Keratinocyte (primary cell): ENCODE measurements around the gene RNF123. TPM values are rescaled to one million over a fixed set of nuclear protein-coding genes. Genes with fewer than 3 reads are reported as not detected.

Experiments used
- DNase-seq: peaks from one replicate; pipeline ENCODE4 v3.0.0-alpha.2; 2011; ENCODE audit warnings: low read depth, missing footprints, low spot score
- FAIRE-seq: peaks from 2 replicates; lab custom pipeline; 2011; peaks lifted over from hg19 to GRCh38; lab: Jason Lieb, UNC
- H2AFZ ChIP-seq: 2 replicates; pipeline ENCODE4 v1.6.0; 2012; ENCODE audit warnings: low read length, control low read depth, inconsistent platforms; ENCODE audit not compliant: control insufficient read depth
- H3K27ac ChIP-seq: 2 replicates; pipeline ENCODE4 v1.5.1; 2011; ENCODE audit warnings: low read length; ENCODE audit not compliant: control insufficient read depth, insufficient read depth
- H3K27me3 ChIP-seq: 3 replicates; pipeline ENCODE4 v1.6.0; 2011; ENCODE audit warnings: low read length; ENCODE audit not compliant: control insufficient read depth, insufficient read depth; ENCODE audit errors: extremely low read depth
- H3K36me3 ChIP-seq, 2 experiments: 2 replicates in 1 of 2; 3 replicates in 1 of 2; pipeline ENCODE4 v1.5.1; 2011; ENCODE audit warnings: low read length in 2 of 2, mild to moderate bottlenecking in 1 of 2; ENCODE audit not compliant: control insufficient read depth in 2 of 2, insufficient read depth in 2 of 2; ENCODE audit errors: extremely low read depth in 1 of 2
- H3K4me1 ChIP-seq: 3 replicates; pipeline ENCODE4 v1.5.1; 2011; ENCODE audit warnings: low read length; ENCODE audit not compliant: control insufficient read depth, insufficient read depth; ENCODE audit errors: extremely low read depth
- H3K4me2 ChIP-seq: 3 replicates; pipeline ENCODE4 v1.6.0; 2011; ENCODE audit warnings: low read depth, low read length; ENCODE audit not compliant: control insufficient read depth, insufficient read depth; ENCODE audit errors: extremely low read depth
- H3K4me3 ChIP-seq, 3 experiments: fragments of 200-600 bp in 1 of 3; sonication (generic) in 1 of 3; 2 replicates in 2 of 3; 3 replicates in 1 of 3; pipeline ENCODE4 v1.5.1; 2011 to 2016; ENCODE audit warnings: low read length in 3 of 3, mild to moderate bottlenecking in 3 of 3, control low read depth in 2 of 3, inconsistent platforms in 1 of 3, low read depth in 1 of 3, mixed read lengths in 1 of 3, mixed run types in 1 of 3, moderate library complexity in 1 of 3; ENCODE audit not compliant: control insufficient read depth in 2 of 3, insufficient read depth in 2 of 3; ENCODE audit errors: extremely low read depth in 1 of 3
- H3K79me2 ChIP-seq: 2 replicates; pipeline ENCODE4 v1.6.0; 2012; ENCODE audit warnings: low read length; ENCODE audit not compliant: control insufficient read depth, insufficient read depth
- H3K9ac ChIP-seq: 3 replicates; pipeline ENCODE4 v1.6.0; 2011; ENCODE audit warnings: low read length; ENCODE audit not compliant: control insufficient read depth, insufficient read depth; ENCODE audit errors: extremely low read depth
- H3K9me1 ChIP-seq: 3 replicates; pipeline ENCODE4 v1.6.0; 2011; ENCODE audit warnings: low read length; ENCODE audit not compliant: control insufficient read depth, insufficient read depth; ENCODE audit errors: extremely low read depth
- H3K9me3 ChIP-seq: 2 replicates; pipeline ENCODE4 v1.5.1; 2012; ENCODE audit warnings: low read depth, low read length; ENCODE audit not compliant: control insufficient read depth
- H4K20me1 ChIP-seq: 3 replicates; pipeline ENCODE4 v1.6.0; 2011; ENCODE audit warnings: low read length; ENCODE audit not compliant: control insufficient read depth, insufficient read depth; ENCODE audit errors: extremely low read depth
- CTCF ChIP-seq, 3 experiments: IDR thresholded peaks in 1 of 3; conservative IDR thresholded peaks in 1 of 3; optimal IDR thresholded peaks in 1 of 3; 2 replicates in 2 of 3; 3 replicates in 1 of 3; pipeline versions ENCODE3 to v1.5.1; 2011; ENCODE audit warnings: low read length in 3 of 3, mild to moderate bottlenecking in 3 of 3, moderate library complexity in 2 of 3, control low read depth in 1 of 3, inconsistent platforms in 1 of 3; ENCODE audit not compliant: insufficient read depth in 2 of 3; ENCODE audit errors: extremely low read depth in 1 of 3
- EZH2 ChIP-seq: IDR thresholded peaks from one replicate; pipeline ENCODE4 v1.6.1; 2012; ENCODE audit warnings: inconsistent platforms, mild to moderate bottlenecking, low read length, moderate library complexity
- dilution Hi-C: fragments of 300-500 bp; cut with MboI; formaldehyde crosslinking; loops from one replicate; pipeline ENCODE4 v1.7.0; 2020; ENCODE audit warnings: low sequenced_read_pairs; ENCODE audit not compliant: extremely low pct_ligation_motif_present
- polyA plus RNA-seq, 5 experiments: library from polyadenylated mRNA; depleted of rRNA in 3 of 5; stranded (reverse) in 3 of 5; stranded (forward) in 1 of 5; unstranded in 1 of 5; fragments of >200 nt; gene quantifications; 1 replicate in 1 of 5; 2 replicates in 3 of 5; 3 replicates in 1 of 5; pipeline versions ENCODE4 v1.2.1 to v1.2.3, GENCODE V29; 2011 to 2012; ENCODE audit warnings: missing spikeins in 2 of 5, low read depth in 1 of 5, low replicate concordance in 1 of 5

The RNF123 gene
- polyA plus RNA-seq, 1 donor (not counting 4 experiments of a cell fraction or from before 2014, with no cell fraction given), result 18.1 TPM

DNA sequence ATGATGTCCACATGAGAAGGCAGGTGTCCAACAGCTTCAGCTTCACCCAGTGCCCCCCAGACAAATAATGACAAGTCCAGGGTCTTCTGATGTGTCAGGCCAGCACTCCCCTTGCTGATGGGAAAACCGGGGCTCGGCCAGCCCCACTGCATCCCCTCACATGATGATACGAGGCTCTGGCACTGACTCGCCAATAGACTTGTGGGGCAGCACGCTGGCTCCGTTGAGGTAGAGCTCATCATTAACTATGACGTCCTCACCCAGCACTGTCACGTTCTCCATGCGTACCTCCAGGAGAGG, 32.2 kb downstream of the RNF123 start:
- H2AFZ ChIP-seq, result no peak overlapping the region
- TF ChIP-seq EZH2, result no peak
- no peak for TF ChIP-seq CTCF (optimal IDR thresholded peaks at IDR 0.05 in 1 of 3, IDR thresholded peaks at IDR 0.05 in 1 of 3, conservative IDR thresholded peaks at IDR 0.05 in 1 of 3; ENCODE audit: extremely low read depth in 1 of 3, insufficient read depth in 2 of 3, low read length in 3 of 3)
- H3K4me3 ChIP-seq, result no peak overlapping the region
- dilution Hi-C loops, result no loop called here
- H3K27ac ChIP-seq, result no peak overlapping the region
- H3K4me2 ChIP-seq, result no peak overlapping the region
- no peak overlapping the region for H3K9ac ChIP-seq
- no peaks in the 10 kb centered on the region for H3K9me3 ChIP-seq
- H3K79me2 ChIP-seq, result peaks cover 17% of the 10 kb centered on the region
- H3K4me1 ChIP-seq, result peaks cover 28% of the 10 kb centered on the region
- peaks cover 14% of the 10 kb centered on the region for H4K20me1 ChIP-seq
- H3K27me3 ChIP-seq, result no peaks in the 10 kb centered on the region
- FAIRE-seq, result no peak
- no peaks in the 10 kb centered on the region for H3K9me1 ChIP-seq
- DNase-seq, result no peak
- peaks cover 13 to 26% of the 10 kb centered on the region in 2 experiments for H3K36me3 ChIP-seq

- Histone ChIP-seq H3K9me1 (no peaks in the 10 kb centered on the region), H4K20me1 (peaks cover 14% of the 10 kb centered on the region), H3K27ac (no peak overlapping the region), H3K9ac (peak overlapping the region; percentile 99), H2AFZ (no peak overlapping the region), H3K27me3 (no peaks in the 10 kb centered on the region), H3K79me2 (peaks cover 17% of the 10 kb centered on the region), H3K9me3 (no peaks in the 10 kb centered on the region), H3K4me2 (peak overlapping the region; percentile 80), H3K4me3 (peak overlapping the region in 1 of 3 experiments; percentile 94), H3K36me3 (peaks cover 15 to 26% of the 10 kb centered on the region in 2 experiments), H3K4me1 (peaks cover 28% of the 10 kb centered on the region)
- TF ChIP-seq EZH2 (no peak), CTCF (optimal IDR thresholded peaks at IDR 0.05 in 1 of 3, IDR thresholded peaks at IDR 0.05 in 1 of 3, conservative IDR thresholded peaks at IDR 0.05 in 1 of 3; ENCODE audit: extremely low read depth in 1 of 3, insufficient read depth in 2 of 3, low read length in 3 of 3) (no peak)
- no peak for DNase-seq
- FAIRE-seq, result no peak
- dilution Hi-C loops, result no loop called here
These were observed 32.8 kb downstream of the RNF123 start for GRCh38 chr3:49721896-49722781.
